Immature natural killer cell (primary cell): ENCODE results near the gene GPR179. TPM values are rescaled to one million over a fixed set of nuclear protein-coding genes. Genes with fewer than 3 reads are reported as not detected.

ENCODE experiments used
- DNase-seq, 3 donors: peaks; one replicate each; pipeline ENCODE4 v3.0.0; 2022; ENCODE audit warnings: mixed read lengths in 1 of 3
- H3K27ac Mint-ChIP-seq, 6 donors: one replicate each; pipeline ENCODE4 v1.8.0; 2020; ENCODE audit warnings: mixed read lengths in 6 of 6, mild to moderate bottlenecking in 5 of 6, inconsistent platforms in 4 of 6, moderate library complexity in 3 of 6
- H3K27me3 Mint-ChIP-seq, 3 donors: one replicate each; pipeline ENCODE4 v1.8.0; 2020 to 2021; ENCODE audit warnings: low read depth in 3 of 3, mild to moderate bottlenecking in 3 of 3, mixed read lengths in 3 of 3, moderate library complexity in 3 of 3, inconsistent platforms in 1 of 3
- H3K36me3 Mint-ChIP-seq, 3 donors: one replicate each; pipeline ENCODE4 v1.8.0; 2020; ENCODE audit warnings: mixed read lengths in 3 of 3, inconsistent platforms in 2 of 3, mild to moderate bottlenecking in 2 of 3
- H3K4me1 Mint-ChIP-seq, 2 donors: one replicate each; pipeline ENCODE4 v1.8.0; 2020; ENCODE audit warnings: inconsistent platforms in 2 of 2, mild to moderate bottlenecking in 2 of 2, mixed read lengths in 2 of 2, moderate library complexity in 1 of 2
- H3K4me3 Mint-ChIP-seq, 5 donors: one replicate each; pipeline ENCODE4 v1.8.0; 2020; ENCODE audit warnings: mild to moderate bottlenecking in 5 of 5, mixed read lengths in 5 of 5, inconsistent platforms in 3 of 5, moderate library complexity in 3 of 5
- H3K9me3 Mint-ChIP-seq, 6 donors: one replicate each; pipeline ENCODE4 v1.8.0; 2020; ENCODE audit warnings: mild to moderate bottlenecking in 6 of 6, mixed read lengths in 6 of 6, inconsistent platforms in 4 of 6, moderate library complexity in 3 of 6
- polyA plus RNA-seq, 3 donors: library from polyadenylated mRNA; unstranded; fragments of 300-500 nt; fragmentation: Illumina TruSeq; gene quantifications; one replicate each; pipeline ENCODE4 v1.2.3, GENCODE V29; 2021

Gene GPR179
- polyA plus RNA-seq, 3 donors from 2014 or later: not detected

GRCh38 chr17:38338053-38338452, 5.7 kb downstream of the GPR179 start:
- Mint-ChIP-seq H3K4me3 (no peak overlapping the region), H3K4me1 (no peaks in the 10 kb centered on the region), H3K27me3 (peaks cover 1 to 8% (median 4%) of the 10 kb centered on the region in 3 donors), H3K9me3 (no peaks in the 10 kb centered on the region), H3K27ac (no peak overlapping the region), H3K36me3 (no peaks in the 10 kb centered on the region)
- no peak for DNase-seq

GRCh38 chr17:38336838-38337237, 6.9 kb downstream of the GPR179 start:
- peaks cover 1 to 8% (median 6%) of the 10 kb centered on the region in 3 donors for H3K27me3 Mint-ChIP-seq
- DNase-seq: no peak
- no peak overlapping the region for H3K27ac Mint-ChIP-seq
- H3K4me3 Mint-ChIP-seq: no peak overlapping the region
- H3K36me3 Mint-ChIP-seq: no peaks in the 10 kb centered on the region
- no peaks in the 10 kb centered on the region for H3K4me1 Mint-ChIP-seq
- H3K9me3 Mint-ChIP-seq: no peaks in the 10 kb centered on the region

- H3K27me3 Mint-ChIP-seq: peaks cover 1 to 16% (median 6%) of the 10 kb centered on the region in 3 donors
- H3K9me3 Mint-ChIP-seq: no peaks in the 10 kb centered on the region
- H3K36me3 Mint-ChIP-seq: no peaks in the 10 kb centered on the region
- DNase-seq: no peak
- no peak overlapping the region for H3K4me3 Mint-ChIP-seq
- no peak overlapping the region for H3K27ac Mint-ChIP-seq
- no peaks in the 10 kb centered on the region for H3K4me1 Mint-ChIP-seq
These were observed 9.0 kb downstream of the GPR179 start for GRCh38 chr17:38334480-38335364.

GRCh38 chr17:38333635-38334295, 10.0 kb downstream of the GPR179 start:
- peaks cover 3 to 16% (median 4%) of the 10 kb centered on the region in 3 donors for H3K27me3 Mint-ChIP-seq
- H3K4me1 Mint-ChIP-seq: no peaks in the 10 kb centered on the region
- no peak overlapping the region for H3K4me3 Mint-ChIP-seq
- no peaks in the 10 kb centered on the region for H3K36me3 Mint-ChIP-seq
- no peaks in the 10 kb centered on the region for H3K9me3 Mint-ChIP-seq
- H3K27ac Mint-ChIP-seq: no peak overlapping the region
- peak in 1 of 3 donors; percentile 10 for DNase-seq

GRCh38 chr17:38332735-38333134, 11.0 kb downstream of the GPR179 start:
- Mint-ChIP-seq H3K4me1 (no peaks in the 10 kb centered on the region), H3K9me3 (no peaks in the 10 kb centered on the region), H3K27ac (no peak overlapping the region), H3K27me3 (peaks cover 3 to 18% (median 4%) of the 10 kb centered on the region in 3 donors), H3K4me3 (no peak overlapping the region), H3K36me3 (peaks cover 0 to 4% (median 0%) of the 10 kb centered on the region in 3 donors)
- DNase-seq: no peak

- Mint-ChIP-seq H3K27ac (no peak overlapping the region), H3K9me3 (no peaks in the 10 kb centered on the region), H3K4me1 (no peaks in the 10 kb centered on the region), H3K27me3 (peaks cover 3 to 18% (median 4%) of the 10 kb centered on the region in 3 donors), H3K4me3 (no peak overlapping the region), H3K36me3 (peaks cover 0 to 4% (median 0%) of the 10 kb centered on the region in 3 donors)
- no peak for DNase-seq
These were observed 12.8 kb downstream of the GPR179 start for GRCh38 chr17:38330941-38331411.

GRCh38 chr17:38329808-38330730, 13.7 kb downstream of the GPR179 start:
- Mint-ChIP-seq H3K4me3 (no peak overlapping the region), H3K27me3 (peaks cover 3 to 18% (median 4%) of the 10 kb centered on the region in 3 donors), H3K36me3 (peaks cover 0 to 4% (median 0%) of the 10 kb centered on the region in 3 donors), H3K27ac (no peak overlapping the region), H3K4me1 (no peaks in the 10 kb centered on the region), H3K9me3 (no peaks in the 10 kb centered on the region)
- no peak for DNase-seq

- Mint-ChIP-seq H3K27ac (no peak overlapping the region), H3K9me3 (no peaks in the 10 kb centered on the region), H3K4me1 (no peaks in the 10 kb centered on the region), H3K36me3 (peaks cover 0 to 4% (median 0%) of the 10 kb centered on the region in 3 donors), H3K27me3 (peaks cover 2 to 17% (median 3%) of the 10 kb centered on the region in 3 donors), H3K4me3 (no peak overlapping the region)
- no peak for DNase-seq
These were observed 14.5 kb downstream of the GPR179 start for GRCh38 chr17:38329284-38329683.

GRCh38 chr17:38328620-38329019, 15.1 kb downstream of the GPR179 start:
- Mint-ChIP-seq H3K4me3 (no peak overlapping the region), H3K9me3 (no peaks in the 10 kb centered on the region), H3K27me3 (peaks cover 2 to 17% (median 3%) of the 10 kb centered on the region in 3 donors), H3K27ac (no peak overlapping the region), H3K4me1 (no peaks in the 10 kb centered on the region), H3K36me3 (peaks cover 0 to 4% (median 0%) of the 10 kb centered on the region in 3 donors)
- DNase-seq: no peak

GRCh38 chr17:38327936-38328335, 15.8 kb downstream of the GPR179 start:
- no peaks in the 10 kb centered on the region for H3K9me3 Mint-ChIP-seq
- no peak overlapping the region for H3K27ac Mint-ChIP-seq

GRCh38 chr17:38326996-38327792, 16.6 kb downstream of the GPR179 start:
- Mint-ChIP-seq H3K4me1 (no peaks in the 10 kb centered on the region), H3K4me3 (peak overlapping the region in 1 of 5 donors; percentile 33), H3K27me3 (peaks cover 3 to 14% (median 4%) of the 10 kb centered on the region in 3 donors)

More at GRCh38 chr17:38327936-38328335, 15.8 kb downstream of the GPR179 start:
- no peak overlapping the region for H3K4me3 Mint-ChIP-seq
- DNase-seq: no peak
- peaks cover 0 to 4% (median 2%) of the 10 kb centered on the region in 3 donors for H3K36me3 Mint-ChIP-seq
- no peaks in the 10 kb centered on the region for H3K4me1 Mint-ChIP-seq
- H3K27me3 Mint-ChIP-seq: peaks cover 2 to 17% (median 3%) of the 10 kb centered on the region in 3 donors

GRCh38 chr17:38325221-38325851, 18.4 kb downstream of the GPR179 start:
- no peak for DNase-seq
- Mint-ChIP-seq H3K9me3 (no peaks in the 10 kb centered on the region), H3K4me3 (no peak overlapping the region), H3K36me3 (peaks cover 7 to 14% (median 12%) of the 10 kb centered on the region in 3 donors), H3K27ac (peak overlapping the region in 1 of 6 donors; percentile 66), H3K4me1 (no peaks in the 10 kb centered on the region), H3K27me3 (peaks cover 1 to 9% (median 8%) of the 10 kb centered on the region in 3 donors)

More at GRCh38 chr17:38326996-38327792, 16.6 kb downstream of the GPR179 start:
- Mint-ChIP-seq H3K9me3 (no peaks in the 10 kb centered on the region), H3K36me3 (peaks cover 0 to 8% (median 6%) of the 10 kb centered on the region in 3 donors), H3K27ac (no peak overlapping the region)
- no peak for DNase-seq
